Neuronal stem cell (in vitro differentiated cells): ENCODE measurements around the gene IFI30.
A peak's percentile ranks its signal among the peaks of the same experiment; 100 is the strongest.

Source experiments
- DNase-seq: peaks from one replicate; pipeline ENCODE4 v3.0.0-alpha.2; 2013; ENCODE audit warnings: low spot score
- H2AFZ ChIP-seq: one replicate; pipeline ENCODE4 v1.6.1; 2013; ENCODE audit warnings: mild to moderate bottlenecking, low read length, inconsistent platforms
- H2AK5ac ChIP-seq: 2 replicates; pipeline ENCODE4 v1.6.1; 2013; ENCODE audit warnings: low read depth, mild to moderate bottlenecking, inconsistent platforms, low read length, moderate library complexity, mixed read lengths
- H2BK120ac ChIP-seq: 2 replicates; pipeline ENCODE4 v1.6.1; 2013; ENCODE audit warnings: low read depth, mild to moderate bottlenecking, inconsistent platforms, low read length, moderate library complexity, mixed read lengths
- H2BK12ac ChIP-seq: one replicate; pipeline ENCODE4 v1.6.1; 2013; ENCODE audit warnings: low read length, inconsistent platforms
- H2BK15ac ChIP-seq: 2 replicates; pipeline ENCODE4 v1.6.1; 2013; ENCODE audit warnings: mild to moderate bottlenecking, low read length, inconsistent platforms, mixed read lengths
- H2BK5ac ChIP-seq: one replicate; pipeline ENCODE4 v1.6.1; 2013; ENCODE audit warnings: inconsistent platforms, mild to moderate bottlenecking, low read length, moderate library complexity
- H3K14ac ChIP-seq: one replicate; pipeline ENCODE4 v1.6.1; 2013; ENCODE audit warnings: low read length, inconsistent platforms
- H3K18ac ChIP-seq: 2 replicates; pipeline ENCODE4 v1.6.1; 2013; ENCODE audit warnings: low read length, inconsistent platforms
- H3K23ac ChIP-seq: 2 replicates; pipeline ENCODE4 v1.6.1; 2013; ENCODE audit warnings: low read depth, mild to moderate bottlenecking, mixed read lengths, low read length, inconsistent platforms; ENCODE audit not compliant: poor library complexity
- H3K27ac ChIP-seq: replicated peaks from 3 replicates; pipeline ENCODE4 v1.5.1; 2013; ENCODE audit warnings: low read length, inconsistent platforms
- H3K27me3 ChIP-seq, 3 experiments: 2 replicates each; pipeline ENCODE4 v1.6.1; 2013; ENCODE audit warnings: low read length in 3 of 3, mild to moderate bottlenecking in 2 of 3, inconsistent platforms in 1 of 3, low read depth in 1 of 3, mixed read lengths in 1 of 3, moderate library complexity in 1 of 3; ENCODE audit not compliant: control insufficient read depth in 3 of 3, insufficient read depth in 3 of 3
- H3K36me3 ChIP-seq, 2 donors: replicated peaks in 1 of 2; 2 replicates each; pipeline ENCODE4 v1.6.1; 2013; ENCODE audit warnings: low read length in 2 of 2; ENCODE audit not compliant: control insufficient read depth in 2 of 2, insufficient read depth in 2 of 2
- H3K4ac ChIP-seq: 2 replicates; pipeline ENCODE4 v1.6.1; 2013; ENCODE audit warnings: inconsistent platforms, mild to moderate bottlenecking, low read length, moderate library complexity
- H3K4me1 ChIP-seq, 2 donors: 1 replicate in 1 of 2; 2 replicates in 1 of 2; pipeline ENCODE4 v1.6.1; 2013; ENCODE audit warnings: low read length in 2 of 2, low read depth in 1 of 2; ENCODE audit not compliant: control insufficient read depth in 2 of 2, insufficient read depth in 1 of 2
- H3K4me2 ChIP-seq: one replicate; pipeline ENCODE4 v1.6.1; 2013; ENCODE audit warnings: mild to moderate bottlenecking, low read length, inconsistent platforms; ENCODE audit not compliant: insufficient read depth, poor library complexity, severe bottlenecking
- H3K4me3 ChIP-seq, 2 donors: 2 replicates each; pipeline ENCODE4 v1.5.1; 2013; ENCODE audit warnings: low read length in 2 of 2, mild to moderate bottlenecking in 2 of 2, inconsistent platforms in 1 of 2, moderate library complexity in 1 of 2
- H3K79me1 ChIP-seq: one replicate; pipeline ENCODE4 v1.6.1; 2013; ENCODE audit warnings: low read depth, mild to moderate bottlenecking, inconsistent platforms, low read length, moderate library complexity
- H3K9ac ChIP-seq: one replicate; pipeline ENCODE4 v1.6.1; 2013; ENCODE audit warnings: mild to moderate bottlenecking, low read depth, low read length, inconsistent platforms; ENCODE audit not compliant: poor library complexity
- H3K9me3 ChIP-seq, 2 donors: replicated peaks in 1 of 2; 2 replicates each; pipeline versions ENCODE3 to v1.6.1; 2013; ENCODE audit warnings: low read length in 2 of 2, mild to moderate bottlenecking in 2 of 2, inconsistent platforms in 1 of 2, low read depth in 1 of 2, mixed read lengths in 1 of 2, moderate library complexity in 1 of 2; ENCODE audit not compliant: control insufficient read depth in 2 of 2, insufficient read depth in 1 of 2
- H4K8ac ChIP-seq: one replicate; pipeline ENCODE4 v1.6.1; 2013; ENCODE audit warnings: low read depth, mild to moderate bottlenecking, inconsistent platforms, low read length, moderate library complexity
- H4K91ac ChIP-seq: one replicate; pipeline ENCODE4 v1.6.1; 2013; ENCODE audit warnings: low read length, low read depth, mild to moderate bottlenecking, inconsistent platforms; ENCODE audit not compliant: poor library complexity
- WGBS, 2 donors: extraction: QIAGEN DNeasy Blood & Tissue Kit; methylation state at CpG; one replicate each; pipeline ENCODE4 v1.1.7; 2013; ENCODE audit warnings: missing lambda C conversion rate in 2 of 2, mixed read lengths in 1 of 2; ENCODE audit not compliant: insufficient read length in 2 of 2, insufficient replicate concordance in 1 of 2; ENCODE audit errors: extremely low coverage in 2 of 2; 5-methylcytosine and 5-hydroxymethylcytosine counted together

Gene IFI30

GRCh38 chr19:18135712-18136584, 37.7 kb upstream of the IFI30 start:
- Histone ChIP-seq H2AK5ac (no peak overlapping the region), H4K91ac (no peak overlapping the region), H3K18ac (no peak overlapping the region), H2BK15ac (no peak overlapping the region), H3K23ac (no peak overlapping the region), H3K9me3 (peaks cover 0 to 2% of the 10 kb centered on the region in 2 donors), H3K4me3 (no peak overlapping the region), H3K14ac (no peak overlapping the region), H3K27ac (no peak overlapping the region), H3K9ac (no peak overlapping the region), H3K4ac (no peak overlapping the region), H2AFZ (no peak overlapping the region), H3K79me1 (no peaks in the 10 kb centered on the region), H4K8ac (no peak overlapping the region), H2BK12ac (no peak overlapping the region), H2BK120ac (no peak overlapping the region), H3K27me3 (no peaks in the 10 kb centered on the region), H3K36me3 (peaks cover 22 to 75% of the 10 kb centered on the region in 2 donors), H3K4me1 (no peaks in the 10 kb centered on the region), H3K4me2 (no peak overlapping the region), H2BK5ac (peak overlapping the region; percentile 75)
- no CpG with 5 or more reads among the region's 18 CpGs for WGBS, 2 donors
- DNase-seq = no peak

GRCh38 chr19:18137242-18137641, 36.4 kb upstream of the IFI30 start:
- Histone ChIP-seq H2BK12ac (no peak overlapping the region), H3K9me3 (peaks cover 0 to 2% of the 10 kb centered on the region in 2 donors), H4K8ac (no peak overlapping the region), H3K23ac (no peak overlapping the region), H2AFZ (no peak overlapping the region), H3K79me1 (no peaks in the 10 kb centered on the region), H2BK15ac (no peak overlapping the region), H3K14ac (no peak overlapping the region), H3K4me3 (no peak overlapping the region), H2BK5ac (no peak overlapping the region), H2AK5ac (no peak overlapping the region), H3K4me1 (no peaks in the 10 kb centered on the region), H2BK120ac (no peak overlapping the region), H4K91ac (no peak overlapping the region), H3K9ac (no peak overlapping the region), H3K4me2 (no peak overlapping the region), H3K4ac (no peak overlapping the region), H3K36me3 (peaks cover 23 to 77% of the 10 kb centered on the region in 2 donors), H3K18ac (no peak overlapping the region), H3K27ac (no peak overlapping the region), H3K27me3 (no peaks in the 10 kb centered on the region)
- no peak for DNase-seq
- no CpG with 5 or more reads among the region's 11 CpGs for WGBS, 2 donors

- H3K18ac ChIP-seq = no peak overlapping the region
- H3K4me2 ChIP-seq = no peak overlapping the region
- H3K9ac ChIP-seq = no peak overlapping the region
- H2BK15ac ChIP-seq = no peak overlapping the region
- H3K9me3 ChIP-seq = peaks cover 0 to 2% of the 10 kb centered on the region in 2 donors
- H4K91ac ChIP-seq = no peak overlapping the region
- no peak overlapping the region for H3K14ac ChIP-seq
- no peaks in the 10 kb centered on the region for H3K79me1 ChIP-seq
- H2BK5ac ChIP-seq = no peak overlapping the region
- H2BK12ac ChIP-seq = no peak overlapping the region
- no peaks in the 10 kb centered on the region for H3K27me3 ChIP-seq
- H3K4me3 ChIP-seq = no peak overlapping the region
- no peak overlapping the region for H3K27ac ChIP-seq
- WGBS, 2 donors = no CpG with 5 or more reads among the region's 9 CpGs
- H4K8ac ChIP-seq = no peak overlapping the region
- H2AFZ ChIP-seq = no peak overlapping the region
- peaks cover 20 to 76% of the 10 kb centered on the region in 2 donors for H3K36me3 ChIP-seq
- no peak overlapping the region for H2BK120ac ChIP-seq
- no peak overlapping the region for H3K4ac ChIP-seq
- no peaks in the 10 kb centered on the region for H3K4me1 ChIP-seq
- no peak for DNase-seq
- no peak overlapping the region for H2AK5ac ChIP-seq
- no peak overlapping the region for H3K23ac ChIP-seq
Observed at GRCh38 chr19:18137657-18138339, 35.8 kb upstream of the IFI30 start.

- H3K4me1 ChIP-seq = no peaks in the 10 kb centered on the region
- H3K4me2 ChIP-seq = no peak overlapping the region
- peaks cover 0 to 1% of the 10 kb centered on the region in 2 donors for H3K9me3 ChIP-seq
- no peak overlapping the region for H2BK120ac ChIP-seq
- H2BK15ac ChIP-seq = no peak overlapping the region
- no peak overlapping the region for H3K4ac ChIP-seq
- no peak overlapping the region for H2AK5ac ChIP-seq
- H2BK5ac ChIP-seq = no peak overlapping the region
- no peak overlapping the region for H2BK12ac ChIP-seq
- no peak overlapping the region for H3K9ac ChIP-seq
- no peak overlapping the region for H4K91ac ChIP-seq
- no CpG with 5 or more reads among the region's 1 CpG for WGBS, 2 donors
- H3K4me3 ChIP-seq = no peak overlapping the region
- peaks cover 25 to 79% of the 10 kb centered on the region in 2 donors for H3K36me3 ChIP-seq
- H3K27ac ChIP-seq = no peak overlapping the region
- H2AFZ ChIP-seq = no peak overlapping the region
- no peak overlapping the region for H3K18ac ChIP-seq
- no peak overlapping the region for H4K8ac ChIP-seq
- DNase-seq = no peak
- H3K27me3 ChIP-seq = no peaks in the 10 kb centered on the region
- H3K79me1 ChIP-seq = no peaks in the 10 kb centered on the region
- H3K23ac ChIP-seq = no peak overlapping the region
- no peak overlapping the region for H3K14ac ChIP-seq
Observed at GRCh38 chr19:18140473-18140872, 33.1 kb upstream of the IFI30 start.
